Calu3 (cell line): ENCODE measurements around the gene STK17A. TPM values are rescaled to one million over a fixed set of nuclear protein-coding genes. Genes with fewer than 3 reads are reported as not detected.

Experiments used
- BruUV-seq: library from RNA; stranded (reverse); fragments of 400-500 nt; replicated peaks from 2 replicates; lab custom pipeline; 2021; lab: Mats Ljungman, UMichigan
- CTCF ChIA-PET: fragments of 300-600 bp; sonication (Branson Sonifier 250); formaldehyde crosslinking; loops from one replicate; lab custom pipeline; 2022; ENCODE audit warnings: antibody characterized with exemption; lab: Charles Lee
- DNase-seq: peaks from one replicate; pipeline ENCODE4 v3.0.0; 2022
- H3K27ac Mint-ChIP-seq: one replicate; pipeline ENCODE4 v1.8.0; 2022; ENCODE audit warnings: mixed read lengths; ENCODE audit not compliant: unreplicated experiment
- H3K27me3 Mint-ChIP-seq: one replicate; pipeline ENCODE4 v1.8.0; 2022; ENCODE audit warnings: mixed read lengths; ENCODE audit not compliant: unreplicated experiment
- H3K36me3 Mint-ChIP-seq: one replicate; pipeline ENCODE4 v1.8.0; 2022; ENCODE audit warnings: mild to moderate bottlenecking, moderate library complexity, mixed read lengths; ENCODE audit not compliant: insufficient read depth, unreplicated experiment
- H3K4me1 Mint-ChIP-seq: one replicate; pipeline ENCODE4 v1.8.0; 2022; ENCODE audit warnings: mild to moderate bottlenecking, low read depth, mixed read lengths; ENCODE audit not compliant: unreplicated experiment
- H3K4me3 Mint-ChIP-seq: one replicate; pipeline ENCODE4 v1.8.0; 2022; ENCODE audit warnings: mild to moderate bottlenecking, low read depth, moderate library complexity, mixed read lengths; ENCODE audit not compliant: unreplicated experiment
- H3K9me3 Mint-ChIP-seq: one replicate; pipeline ENCODE4 v1.8.0; 2022; ENCODE audit warnings: low read depth, mixed read lengths; ENCODE audit not compliant: unreplicated experiment
- intact Hi-C: fragments of 100-400 bp; cut with micrococcal nuclease; formaldehyde crosslinking; loops from one replicate; pipeline ENCODE4 v1.10.0; 2022; ENCODE audit not compliant: unreplicated experiment
- total RNA-seq: library from RNA; stranded (reverse); gene quantifications from 2 replicates; pipeline ENCODE4 v1.2.3, GENCODE V29; 2022
- TF ChIP-seq, protein P1 (sequence below): fragments of 200-600 bp; IDR thresholded peaks from one replicate; pipeline ENCODE4 v1.8.0; 2022; ENCODE audit warnings: antibody characterized with exemption; ENCODE audit not compliant: unreplicated experiment

STK17A gene
- total RNA-seq, 1 experiment from 2014 or later = 53.5 TPM

DNA sequence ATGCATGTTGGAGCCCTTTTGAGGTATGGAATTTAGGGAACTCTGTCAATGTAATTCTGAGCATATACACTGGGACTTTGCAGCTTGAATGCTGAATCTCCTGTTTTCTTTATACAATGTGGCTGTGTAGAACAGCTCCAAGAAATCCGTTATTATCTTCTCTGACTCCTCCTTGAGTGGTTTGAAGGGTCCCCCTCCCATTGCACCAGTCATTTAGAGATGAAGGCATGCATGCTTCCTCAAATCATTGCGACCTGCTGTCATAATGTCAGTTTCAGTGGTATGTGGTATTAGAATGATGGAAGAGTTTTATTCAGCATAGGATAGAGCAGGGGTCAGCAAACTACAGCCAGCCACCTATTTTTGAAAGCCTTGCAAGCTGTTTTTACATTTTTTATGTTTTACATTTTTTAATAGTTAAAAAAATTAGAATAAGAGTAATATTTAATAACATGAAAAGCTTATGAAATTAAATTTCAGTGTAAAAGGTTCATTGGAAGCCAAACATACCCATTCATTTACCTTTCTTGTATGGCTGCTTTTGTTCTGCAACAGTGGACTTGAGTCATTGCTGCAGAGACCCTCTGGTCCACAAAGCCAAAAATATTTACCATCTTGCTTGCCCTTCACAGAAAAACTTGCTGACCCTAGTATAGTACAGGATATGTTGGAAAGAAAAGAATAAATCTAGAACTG is 8.1 kb downstream of the STK17A start:
- BruUV-seq = no TSS peak
- H3K9me3 Mint-ChIP-seq = no peaks in the 10 kb centered on the region
- intact Hi-C loops = loop anchor here (1.0 to 5.0 kb wide), 3 partner anchors 8 to 659 kb away; partner anchors contain the start of genes MRPL32, PSMA2 and STK17A
- H3K4me3 Mint-ChIP-seq = peak overlapping the region; percentile 52
- no peaks in the 10 kb centered on the region for H3K27me3 Mint-ChIP-seq
- H3K4me1 Mint-ChIP-seq = peaks cover 70% of the 10 kb centered on the region
- no peak for DNase-seq
- CTCF ChIA-PET = interaction anchor here (0.5 to 1.8 kb wide), 4 partner anchors 8 to 235 kb away, joined by 3 to 8 read pairs (median 4); partner anchors contain the start of gene STK17A
- H3K27ac Mint-ChIP-seq = peak overlapping the region; percentile 96
- TF ChIP-seq, protein P1, sequence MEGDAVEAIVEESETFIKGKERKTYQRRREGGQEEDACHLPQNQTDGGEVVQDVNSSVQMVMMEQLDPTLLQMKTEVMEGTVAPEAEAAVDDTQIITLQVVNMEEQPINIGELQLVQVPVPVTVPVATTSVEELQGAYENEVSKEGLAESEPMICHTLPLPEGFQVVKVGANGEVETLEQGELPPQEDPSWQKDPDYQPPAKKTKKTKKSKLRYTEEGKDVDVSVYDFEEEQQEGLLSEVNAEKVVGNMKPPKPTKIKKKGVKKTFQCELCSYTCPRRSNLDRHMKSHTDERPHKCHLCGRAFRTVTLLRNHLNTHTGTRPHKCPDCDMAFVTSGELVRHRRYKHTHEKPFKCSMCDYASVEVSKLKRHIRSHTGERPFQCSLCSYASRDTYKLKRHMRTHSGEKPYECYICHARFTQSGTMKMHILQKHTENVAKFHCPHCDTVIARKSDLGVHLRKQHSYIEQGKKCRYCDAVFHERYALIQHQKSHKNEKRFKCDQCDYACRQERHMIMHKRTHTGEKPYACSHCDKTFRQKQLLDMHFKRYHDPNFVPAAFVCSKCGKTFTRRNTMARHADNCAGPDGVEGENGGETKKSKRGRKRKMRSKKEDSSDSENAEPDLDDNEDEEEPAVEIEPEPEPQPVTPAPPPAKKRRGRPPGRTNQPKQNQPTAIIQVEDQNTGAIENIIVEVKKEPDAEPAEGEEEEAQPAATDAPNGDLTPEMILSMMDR = no peak
- peaks cover 12% of the 10 kb centered on the region for H3K36me3 Mint-ChIP-seq

DNA sequence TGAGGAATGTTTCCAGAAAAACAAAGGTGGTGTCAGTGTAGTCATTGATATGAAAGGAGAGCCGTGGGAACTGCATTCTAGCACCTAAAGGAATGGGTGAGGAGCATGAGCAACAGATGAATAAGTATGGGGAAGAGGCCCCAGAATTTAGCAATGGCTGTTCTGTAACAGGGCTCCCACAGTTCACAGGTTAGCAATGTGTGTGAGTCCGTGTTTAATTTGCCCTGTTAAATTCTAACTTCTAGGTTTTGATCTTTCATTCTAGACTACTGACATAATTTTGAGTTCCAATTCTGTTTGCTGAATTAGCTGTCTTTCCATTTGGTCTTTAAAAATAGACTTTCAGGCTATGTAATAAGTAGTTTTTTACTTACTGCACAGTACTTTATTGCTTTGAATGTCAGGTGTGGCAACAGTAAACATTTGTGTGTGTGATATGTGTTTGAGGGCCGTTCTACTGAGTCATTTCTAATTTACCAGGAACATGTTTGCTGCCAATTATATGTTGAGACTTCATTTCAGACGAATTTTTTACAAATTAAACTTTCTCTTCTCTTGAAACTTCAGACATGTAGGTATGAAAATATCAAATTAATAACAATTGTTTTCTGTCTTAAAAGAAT is 8.8 kb downstream of the STK17A start:
- Mint-ChIP-seq H3K27me3 (no peaks in the 10 kb centered on the region), H3K9me3 (no peaks in the 10 kb centered on the region)

DNA sequence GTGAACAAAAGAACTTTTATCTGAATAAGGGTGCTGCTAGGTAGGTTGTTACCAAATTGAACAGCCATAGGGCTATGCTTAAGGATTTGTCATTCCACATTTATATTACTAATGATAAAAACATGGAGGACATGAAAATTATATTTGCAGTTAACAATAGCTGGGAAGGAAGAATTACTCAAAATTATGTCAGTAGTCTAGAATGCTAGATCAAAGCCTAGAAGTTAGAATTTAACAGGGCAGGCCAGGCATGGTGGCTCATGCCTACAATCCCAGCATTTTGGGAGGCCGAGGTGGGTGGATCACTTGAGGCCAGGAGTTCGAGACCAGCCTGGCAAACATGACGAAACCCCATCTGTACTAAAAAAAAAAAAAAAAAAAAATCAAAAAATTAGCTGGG is 9.4 kb downstream of the STK17A start:
- TF ChIP-seq, protein P1 = no peak
- Mint-ChIP-seq H3K27me3 (no peaks in the 10 kb centered on the region), H3K4me3 (no peak overlapping the region), H3K4me1 (peaks cover 70% of the 10 kb centered on the region), H3K9me3 (no peaks in the 10 kb centered on the region), H3K36me3 (peaks cover 20% of the 10 kb centered on the region), H3K27ac (peak overlapping the region; percentile 96)
- BruUV-seq = no TSS peak
- intact Hi-C loops = loop anchor here (5.0 kb wide), 1 partner anchor 660 kb away; the partner anchor contains the start of genes MRPL32 and PSMA2
- CTCF ChIA-PET = no interaction called here
- DNase-seq = no peak

More for the DNA sequence above, 8.8 kb downstream of the STK17A start:
- TF ChIP-seq, protein P1 = no peak
- DNase-seq = no peak
- H3K4me3 Mint-ChIP-seq = peak overlapping the region; percentile 52
- H3K36me3 Mint-ChIP-seq = peaks cover 13% of the 10 kb centered on the region
- H3K4me1 Mint-ChIP-seq = peaks cover 70% of the 10 kb centered on the region
- peak overlapping the region; percentile 96 for H3K27ac Mint-ChIP-seq
- BruUV-seq = no TSS peak
- intact Hi-C loops = loop anchor here (1.0 to 5.0 kb wide), 3 partner anchors 8 to 659 kb away; partner anchors contain the start of genes MRPL32, PSMA2 and STK17A
- CTCF ChIA-PET = interaction anchor here (1.8 kb wide), 1 partner anchor 9 kb away, joined by 8 read pairs; the partner anchor contains the start of gene STK17A

DNA sequence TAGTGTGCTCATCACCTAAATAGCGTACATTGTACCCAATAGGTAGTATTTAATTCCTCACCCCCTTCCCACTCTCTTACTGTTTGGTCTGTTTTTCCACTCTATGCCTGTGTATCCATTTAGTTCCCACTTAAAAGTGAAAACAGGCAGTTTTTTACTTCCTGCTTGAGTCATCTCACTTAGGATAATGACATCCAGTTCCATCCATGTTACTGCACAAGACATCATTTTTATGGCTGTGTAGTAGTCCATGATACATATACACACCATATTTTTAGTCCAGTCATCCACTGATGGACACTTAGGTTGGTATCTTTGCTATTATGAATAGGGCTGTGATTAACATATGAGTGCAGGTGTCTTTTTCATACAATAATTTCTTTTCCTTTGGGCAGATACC is 10.1 kb downstream of the STK17A start:
- H3K36me3 Mint-ChIP-seq = peaks cover 23% of the 10 kb centered on the region
- TF ChIP-seq, protein P1 = no peak
- H3K27ac Mint-ChIP-seq = peak overlapping the region; percentile 96
- CTCF ChIA-PET = no interaction called here
- intact Hi-C loops = loop anchor here (5.0 kb wide), 1 partner anchor 661 kb away; the partner anchor contains the start of genes MRPL32 and PSMA2
- H3K4me3 Mint-ChIP-seq = no peak overlapping the region
- no peaks in the 10 kb centered on the region for H3K9me3 Mint-ChIP-seq
- H3K4me1 Mint-ChIP-seq = peaks cover 69% of the 10 kb centered on the region
- H3K27me3 Mint-ChIP-seq = no peaks in the 10 kb centered on the region
- BruUV-seq = no TSS peak
- DNase-seq = no peak
